NT2/D1 (cell line): ENCODE data around the gene ABHD3.

Experiments
- SUZ12 ChIP-seq: IDR thresholded peaks from 2 replicates; pipeline ENCODE4 v1.6.1; 2011; ENCODE audit not compliant: insufficient read length, insufficient read depth; ENCODE audit errors: extremely low read depth
- YY1 ChIP-seq: IDR thresholded peaks from 2 replicates; pipeline ENCODE4 v1.6.1; 2011; ENCODE audit not compliant: insufficient read length, insufficient read depth
- ZNF274 ChIP-seq: IDR thresholded peaks from 2 replicates; pipeline ENCODE4 v1.6.1; 2011; ENCODE audit warnings: mild to moderate bottlenecking, low read depth, low read length

- no peak for TF ChIP-seq ZNF274
- no peak for TF ChIP-seq YY1
- TF ChIP-seq SUZ12, result no peak
These were observed 42.7 kb upstream of the ABHD3 start for GRCh38 chr18:21747268-21747667.
